HCT116 (cell line): Measurements from ENCODE around the gene FOXQ1. TPM values are rescaled to one million over a fixed set of nuclear protein-coding genes. Genes with fewer than 3 reads are reported as not detected.

ENCODE experiments used
- ATAC-seq: fragments of 200-7000 bp; cut with Tn5 transposase; 2 replicates; pipeline ENCODE4 v1.9.1; 2020; ENCODE audit warnings: mild to moderate bottlenecking, moderate library complexity
- BruUV-seq: library from RNA; stranded (reverse); fragments of 400-500 nt; replicated peaks from 2 replicates; lab custom pipeline; 2021; lab: Mats Ljungman, UMichigan
- CTCF ChIA-PET: fragments of 300-600 bp; sonication (Branson Sonifier 250); formaldehyde crosslinking; loops from one replicate; lab custom pipeline; 2021; ENCODE audit warnings: antibody characterized with exemption; lab: Charles Lee
- POLR2A ChIA-PET: fragments of 300-600, 350-600 bp; sonication (Branson Sonifier 250); formaldehyde crosslinking; loops from one replicate; lab custom pipeline; 2021; ENCODE audit warnings: antibody characterized with exemption; lab: Charles Lee
- RAD21 ChIA-PET, 2 experiments: fragments of 300-600 bp; sonication (Branson Sonifier 250); formaldehyde crosslinking; loops; one replicate each; lab custom pipeline; 2023; ENCODE audit warnings: low total read pairs in 2 of 2; ENCODE audit not compliant: uncharacterized antibody in 2 of 2, unreplicated experiment in 2 of 2, low non-redundant PET in 1 of 2; lab: Charles Lee
- DNase-seq: peaks from one replicate; pipeline ENCODE4 v3.0.0-alpha.2; 2010; ENCODE audit warnings: low read depth, low spot score
- H2AFZ ChIP-seq: fragments of 200-600 bp; shearing (Covaris generic), sonication (generic); 2 replicates; pipeline ENCODE4 v1.6.1; 2017; ENCODE audit warnings: low read depth, mixed run types, mixed read lengths, antibody characterized with exemption, low read length; ENCODE audit not compliant: poor library complexity, severe bottlenecking
- H3K27ac ChIP-seq: 2 replicates; pipeline ENCODE4 v1.5.1; 2012; ENCODE audit warnings: low read depth, low read length
- H3K27me3 ChIP-seq: fragments of 200-600 bp; sonication (generic); 2 replicates; pipeline ENCODE4 v1.6.1; 2016; ENCODE audit warnings: mixed run types, low read length, mixed read lengths; ENCODE audit not compliant: insufficient read depth
- H3K36me3 ChIP-seq, 2 experiments: fragments of 200-500 bp in 1 of 2; fragments of 200-600 bp in 1 of 2; sonication (Bioruptor generic) in 1 of 2; sonication (generic) in 1 of 2; 2 replicates each; pipeline versions ENCODE4 v1.5.1 to v1.6.1; 2014 to 2016; ENCODE audit warnings: low read length in 2 of 2, inconsistent platforms in 1 of 2, mixed read lengths in 1 of 2, mixed run types in 1 of 2; ENCODE audit not compliant: insufficient read depth in 2 of 2, control insufficient read depth in 1 of 2
- H3K4me1 ChIP-seq, 2 experiments: fragments of 200-600 bp in 1 of 2; sonication (generic) in 1 of 2; 2 replicates each; pipeline versions ENCODE4 v1.5.1 to v1.6.1; 2012 to 2017; ENCODE audit warnings: low read length in 2 of 2, inconsistent platforms in 1 of 2, mild to moderate bottlenecking in 1 of 2, mixed read lengths in 1 of 2, mixed run types in 1 of 2, moderate library complexity in 1 of 2; ENCODE audit not compliant: insufficient read depth in 2 of 2, control insufficient read depth in 1 of 2
- H3K4me2 ChIP-seq: fragments of 200-600 bp; sonication (generic); 2 replicates; pipeline ENCODE4 v1.6.1; 2017; ENCODE audit warnings: mixed run types, low read length, mixed read lengths
- H3K4me3 ChIP-seq, 2 experiments: fragments of 200-600 bp in 1 of 2; sonication (generic) in 1 of 2; replicated peaks in 1 of 2; 2 replicates each; pipeline ENCODE4 v1.5.1; 2011 to 2016; ENCODE audit warnings: low read length in 2 of 2, control low read depth in 1 of 2, low read depth in 1 of 2, mild to moderate bottlenecking in 1 of 2, mixed read lengths in 1 of 2, mixed run types in 1 of 2
- H3K79me2 ChIP-seq: fragments of 200-600 bp; sonication (generic); 2 replicates; pipeline ENCODE4 v1.6.1; 2017; ENCODE audit warnings: mild to moderate bottlenecking, mixed run types, low read length, moderate library complexity, mixed read lengths; ENCODE audit not compliant: insufficient read depth
- H3K9ac ChIP-seq: fragments of 200-600 bp; sonication (generic); 2 replicates; pipeline ENCODE4 v1.6.1; 2016; ENCODE audit warnings: low read length, mixed read lengths
- H3K9me2 ChIP-seq: fragments of 200-600 bp; sonication (generic), shearing (Covaris generic); 2 replicates; pipeline ENCODE4 v1.6.1; 2017; ENCODE audit warnings: mixed run types, mild to moderate bottlenecking, moderate library complexity; ENCODE audit not compliant: insufficient read depth
- H3K9me3 ChIP-seq, 2 experiments: fragments of 200-500 bp in 1 of 2; fragments of 200-600 bp in 1 of 2; sonication (Bioruptor generic) in 1 of 2; sonication (generic) in 1 of 2; 2 replicates each; pipeline ENCODE4 v1.6.1; 2014 to 2017; ENCODE audit warnings: low read length in 2 of 2, mixed read lengths in 2 of 2, inconsistent platforms in 1 of 2, low read depth in 1 of 2, mild to moderate bottlenecking in 1 of 2, mixed run types in 1 of 2, moderate library complexity in 1 of 2; ENCODE audit not compliant: control insufficient read depth in 1 of 2, insufficient read depth in 1 of 2
- H4K20me1 ChIP-seq: fragments of 200-600 bp; sonication (generic), shearing (Covaris generic); 2 replicates; pipeline ENCODE4 v1.6.1; 2017; ENCODE audit warnings: mixed run types, mild to moderate bottlenecking, moderate library complexity; ENCODE audit not compliant: insufficient read depth
- ATF3 ChIP-seq: IDR thresholded peaks from 2 replicates; pipeline ENCODE4 v1.6.1; 2012
- CBX3 ChIP-seq: IDR thresholded peaks from 2 replicates; pipeline ENCODE4 v1.6.1; 2012; ENCODE audit warnings: low read depth
- CEBPB ChIP-seq: IDR thresholded peaks from 2 replicates; pipeline ENCODE4 v1.6.1; 2012; ENCODE audit warnings: low read depth
- ELF1 ChIP-seq: IDR thresholded peaks from 2 replicates; pipeline ENCODE4 v1.6.1; 2012; ENCODE audit warnings: low read depth, borderline replicate concordance
- EZH2 ChIP-seq: fragments of 200-600 bp; sonication (generic); IDR thresholded peaks from 2 replicates; pipeline ENCODE4 v1.6.1; 2017; ENCODE audit warnings: antibody characterized with exemption, mixed run types
- EZH2phosphoT487 ChIP-seq: fragments of 200-600 bp; IDR thresholded peaks from 2 replicates; pipeline ENCODE4 v1.6.1; 2018; ENCODE audit warnings: antibody characterized with exemption, borderline replicate concordance
- FOSL1 ChIP-seq: IDR thresholded peaks from 2 replicates; pipeline ENCODE4 v1.6.1; 2012; ENCODE audit warnings: low read depth
- JUND ChIP-seq: IDR thresholded peaks from 2 replicates; pipeline ENCODE4 v1.6.1; 2012
- RAD21 ChIP-seq: IDR thresholded peaks from 2 replicates; pipeline ENCODE4 v1.6.1; 2012; ENCODE audit warnings: low read depth, mild to moderate bottlenecking
- SP1 ChIP-seq: IDR thresholded peaks from 2 replicates; pipeline ENCODE4 v1.6.1; 2012; ENCODE audit warnings: low read depth
- SRF ChIP-seq: IDR thresholded peaks from 2 replicates; pipeline ENCODE4 v1.6.1; 2012; ENCODE audit warnings: low read depth
- ZNF274 ChIP-seq: fragments of 200-500 bp; sonication (Bioruptor generic); IDR thresholded peaks from 2 replicates; pipeline ENCODE4 v1.6.1; 2014; ENCODE audit warnings: mild to moderate bottlenecking, low read depth, low read length, inconsistent platforms
- intact Hi-C: fragments of 100-400 bp; cut with micrococcal nuclease; formaldehyde crosslinking; loops from 2 replicates; pipeline ENCODE4 v1.10.0; 2022
- total RNA-seq: library from RNA; stranded (reverse); gene quantifications from one replicate; pipeline ENCODE4 v1.2.1, GENCODE V29; 2021; ENCODE audit not compliant: unreplicated experiment
- TF ChIP-seq, protein P1 (sequence below): IDR thresholded peaks from 2 replicates; pipeline ENCODE4 v1.6.1; 2012; ENCODE audit warnings: low read depth

FOXQ1 gene
- total RNA-seq, 1 experiment from 2014 or later: 0.42 TPM

GRCh38 chr6:1267057-1267732 is 44.7 kb upstream of the FOXQ1 start:
- Histone ChIP-seq H3K36me3 (no peaks in the 10 kb centered on the region), H3K4me1 (no peaks in the 10 kb centered on the region), H3K4me3 (no peak overlapping the region), H2AFZ (no peak overlapping the region), H3K27me3 (no peaks in the 10 kb centered on the region), H4K20me1 (no peaks in the 10 kb centered on the region), H3K79me2 (no peaks in the 10 kb centered on the region), H3K9me3 (no peaks in the 10 kb centered on the region), H3K9ac (no peak overlapping the region), H3K4me2 (no peak overlapping the region), H3K27ac (no peak overlapping the region), H3K9me2 (no peaks in the 10 kb centered on the region)
- CTCF ChIA-PET: no interaction called here
- intact Hi-C loops: no loop called here
- POLR2A ChIA-PET: no interaction called here
- no peak for TF ChIP-seq ELF1
- no peak for TF ChIP-seq EZH2
- no TSS peak for BruUV-seq
- RAD21 ChIA-PET: no interaction called here
- no peak for DNase-seq
- ATAC-seq: no peak

GRCh38 chr6:1267790-1268762 is 43.8 kb upstream of the FOXQ1 start:
- no peak overlapping the region for H3K4me3 ChIP-seq
- RAD21 ChIA-PET: no interaction called here
- intact Hi-C loops: no loop called here
- TF ChIP-seq CBX3: no peak
- no peak for TF ChIP-seq SP1
- no peak for TF ChIP-seq FOSL1
- TF ChIP-seq, protein P1, sequence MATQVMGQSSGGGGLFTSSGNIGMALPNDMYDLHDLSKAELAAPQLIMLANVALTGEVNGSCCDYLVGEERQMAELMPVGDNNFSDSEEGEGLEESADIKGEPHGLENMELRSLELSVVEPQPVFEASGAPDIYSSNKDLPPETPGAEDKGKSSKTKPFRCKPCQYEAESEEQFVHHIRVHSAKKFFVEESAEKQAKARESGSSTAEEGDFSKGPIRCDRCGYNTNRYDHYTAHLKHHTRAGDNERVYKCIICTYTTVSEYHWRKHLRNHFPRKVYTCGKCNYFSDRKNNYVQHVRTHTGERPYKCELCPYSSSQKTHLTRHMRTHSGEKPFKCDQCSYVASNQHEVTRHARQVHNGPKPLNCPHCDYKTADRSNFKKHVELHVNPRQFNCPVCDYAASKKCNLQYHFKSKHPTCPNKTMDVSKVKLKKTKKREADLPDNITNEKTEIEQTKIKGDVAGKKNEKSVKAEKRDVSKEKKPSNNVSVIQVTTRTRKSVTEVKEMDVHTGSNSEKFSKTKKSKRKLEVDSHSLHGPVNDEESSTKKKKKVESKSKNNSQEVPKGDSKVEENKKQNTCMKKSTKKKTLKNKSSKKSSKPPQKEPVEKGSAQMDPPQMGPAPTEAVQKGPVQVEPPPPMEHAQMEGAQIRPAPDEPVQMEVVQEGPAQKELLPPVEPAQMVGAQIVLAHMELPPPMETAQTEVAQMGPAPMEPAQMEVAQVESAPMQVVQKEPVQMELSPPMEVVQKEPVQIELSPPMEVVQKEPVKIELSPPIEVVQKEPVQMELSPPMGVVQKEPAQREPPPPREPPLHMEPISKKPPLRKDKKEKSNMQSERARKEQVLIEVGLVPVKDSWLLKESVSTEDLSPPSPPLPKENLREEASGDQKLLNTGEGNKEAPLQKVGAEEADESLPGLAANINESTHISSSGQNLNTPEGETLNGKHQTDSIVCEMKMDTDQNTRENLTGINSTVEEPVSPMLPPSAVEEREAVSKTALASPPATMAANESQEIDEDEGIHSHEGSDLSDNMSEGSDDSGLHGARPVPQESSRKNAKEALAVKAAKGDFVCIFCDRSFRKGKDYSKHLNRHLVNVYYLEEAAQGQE: no peak
- TF ChIP-seq ELF1: no peak
- no peak for TF ChIP-seq ZNF274
- no peak for TF ChIP-seq ATF3
- TF ChIP-seq SRF: no peak
- no peak for TF ChIP-seq JUND
- no peak for TF ChIP-seq CEBPB
- TF ChIP-seq EZH2phosphoT487: no peak
- TF ChIP-seq RAD21: no peak

More at GRCh38 chr6:1267790-1268762, 43.8 kb upstream of the FOXQ1 start:
- Histone ChIP-seq H3K9ac (no peak overlapping the region), H4K20me1 (no peaks in the 10 kb centered on the region), H3K4me1 (no peaks in the 10 kb centered on the region), H3K9me3 (no peaks in the 10 kb centered on the region), H3K27ac (no peak overlapping the region), H3K36me3 (no peaks in the 10 kb centered on the region), H3K79me2 (no peaks in the 10 kb centered on the region), H3K9me2 (no peaks in the 10 kb centered on the region), H3K4me2 (no peak overlapping the region), H2AFZ (no peak overlapping the region), H3K27me3 (no peaks in the 10 kb centered on the region)
- ChIA-PET POLR2A (no interaction called here), CTCF (no interaction called here)
- no TSS peak for BruUV-seq
- ATAC-seq: no peak
- no peak for DNase-seq
